Panc1 (cell line): Measurements from ENCODE around the gene CSMD2.

Experiments used
- POLR2AphosphoS5 ChIP-seq: IDR thresholded peaks from 2 replicates; pipeline ENCODE4 v1.6.1; 2012; ENCODE audit warnings: mild to moderate bottlenecking, low read depth, low read length, moderate library complexity
- SIN3A ChIP-seq: IDR thresholded peaks from 2 replicates; pipeline ENCODE4 v1.6.1; 2012; ENCODE audit warnings: low read depth, mild to moderate bottlenecking, low read length, moderate library complexity, borderline replicate concordance; ENCODE audit not compliant: insufficient read depth
- TCF7L2 ChIP-seq: IDR thresholded peaks from 2 replicates; pipeline ENCODE4 v1.6.1; 2011; ENCODE audit warnings: mild to moderate bottlenecking, low read depth, low read length, inconsistent platforms
- TF ChIP-seq, protein P1 (sequence below): fragments of 450-650 bp; IDR thresholded peaks from 2 replicates; pipeline ENCODE4 v1.5.1; 2017; ENCODE audit warnings: mild to moderate bottlenecking
- TF ChIP-seq, protein P2 (sequence below), 2 experiments: IDR thresholded peaks; 2 replicates each; pipeline ENCODE4 v1.6.1; 2011 to 2012; ENCODE audit warnings: low read depth in 2 of 2, control low read depth in 1 of 2, low read length in 1 of 2, mild to moderate bottlenecking in 1 of 2, moderate library complexity in 1 of 2; ENCODE audit not compliant: insufficient read depth in 1 of 2

DNA sequence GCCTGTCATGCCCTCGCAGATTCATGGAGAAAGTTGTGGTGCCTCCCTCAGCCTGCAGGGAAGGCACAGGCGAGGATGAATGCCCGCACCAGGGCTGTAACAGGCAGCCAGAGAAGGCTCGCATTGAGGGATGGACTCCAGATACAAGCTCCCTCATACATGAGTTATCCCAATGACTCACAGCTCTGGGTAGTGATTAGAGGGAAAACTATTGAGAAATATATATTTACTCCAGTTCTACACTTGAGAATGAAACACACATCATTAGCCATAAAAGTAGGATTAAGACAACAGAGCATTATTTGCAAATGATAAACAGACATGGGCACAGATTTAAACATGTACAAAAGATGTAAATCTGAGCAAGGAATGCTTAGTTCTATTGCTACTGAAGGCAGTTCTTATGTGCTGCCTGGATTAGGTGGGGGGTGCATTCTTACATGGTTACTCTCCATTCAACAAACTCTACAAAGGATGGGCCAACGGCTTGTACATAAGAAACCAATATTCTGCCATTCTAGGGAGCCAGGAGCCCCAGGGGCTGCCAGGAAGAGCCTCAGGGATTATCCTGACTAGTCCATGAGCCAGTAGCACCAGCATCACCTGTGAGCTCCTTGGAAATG, 97.9 kb downstream of the CSMD2 start:
- TF ChIP-seq, protein P1, sequence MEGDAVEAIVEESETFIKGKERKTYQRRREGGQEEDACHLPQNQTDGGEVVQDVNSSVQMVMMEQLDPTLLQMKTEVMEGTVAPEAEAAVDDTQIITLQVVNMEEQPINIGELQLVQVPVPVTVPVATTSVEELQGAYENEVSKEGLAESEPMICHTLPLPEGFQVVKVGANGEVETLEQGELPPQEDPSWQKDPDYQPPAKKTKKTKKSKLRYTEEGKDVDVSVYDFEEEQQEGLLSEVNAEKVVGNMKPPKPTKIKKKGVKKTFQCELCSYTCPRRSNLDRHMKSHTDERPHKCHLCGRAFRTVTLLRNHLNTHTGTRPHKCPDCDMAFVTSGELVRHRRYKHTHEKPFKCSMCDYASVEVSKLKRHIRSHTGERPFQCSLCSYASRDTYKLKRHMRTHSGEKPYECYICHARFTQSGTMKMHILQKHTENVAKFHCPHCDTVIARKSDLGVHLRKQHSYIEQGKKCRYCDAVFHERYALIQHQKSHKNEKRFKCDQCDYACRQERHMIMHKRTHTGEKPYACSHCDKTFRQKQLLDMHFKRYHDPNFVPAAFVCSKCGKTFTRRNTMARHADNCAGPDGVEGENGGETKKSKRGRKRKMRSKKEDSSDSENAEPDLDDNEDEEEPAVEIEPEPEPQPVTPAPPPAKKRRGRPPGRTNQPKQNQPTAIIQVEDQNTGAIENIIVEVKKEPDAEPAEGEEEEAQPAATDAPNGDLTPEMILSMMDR, result no peak
- TF ChIP-seq SIN3A, result no peak
- no peak for TF ChIP-seq TCF7L2
- TF ChIP-seq, protein P2, sequence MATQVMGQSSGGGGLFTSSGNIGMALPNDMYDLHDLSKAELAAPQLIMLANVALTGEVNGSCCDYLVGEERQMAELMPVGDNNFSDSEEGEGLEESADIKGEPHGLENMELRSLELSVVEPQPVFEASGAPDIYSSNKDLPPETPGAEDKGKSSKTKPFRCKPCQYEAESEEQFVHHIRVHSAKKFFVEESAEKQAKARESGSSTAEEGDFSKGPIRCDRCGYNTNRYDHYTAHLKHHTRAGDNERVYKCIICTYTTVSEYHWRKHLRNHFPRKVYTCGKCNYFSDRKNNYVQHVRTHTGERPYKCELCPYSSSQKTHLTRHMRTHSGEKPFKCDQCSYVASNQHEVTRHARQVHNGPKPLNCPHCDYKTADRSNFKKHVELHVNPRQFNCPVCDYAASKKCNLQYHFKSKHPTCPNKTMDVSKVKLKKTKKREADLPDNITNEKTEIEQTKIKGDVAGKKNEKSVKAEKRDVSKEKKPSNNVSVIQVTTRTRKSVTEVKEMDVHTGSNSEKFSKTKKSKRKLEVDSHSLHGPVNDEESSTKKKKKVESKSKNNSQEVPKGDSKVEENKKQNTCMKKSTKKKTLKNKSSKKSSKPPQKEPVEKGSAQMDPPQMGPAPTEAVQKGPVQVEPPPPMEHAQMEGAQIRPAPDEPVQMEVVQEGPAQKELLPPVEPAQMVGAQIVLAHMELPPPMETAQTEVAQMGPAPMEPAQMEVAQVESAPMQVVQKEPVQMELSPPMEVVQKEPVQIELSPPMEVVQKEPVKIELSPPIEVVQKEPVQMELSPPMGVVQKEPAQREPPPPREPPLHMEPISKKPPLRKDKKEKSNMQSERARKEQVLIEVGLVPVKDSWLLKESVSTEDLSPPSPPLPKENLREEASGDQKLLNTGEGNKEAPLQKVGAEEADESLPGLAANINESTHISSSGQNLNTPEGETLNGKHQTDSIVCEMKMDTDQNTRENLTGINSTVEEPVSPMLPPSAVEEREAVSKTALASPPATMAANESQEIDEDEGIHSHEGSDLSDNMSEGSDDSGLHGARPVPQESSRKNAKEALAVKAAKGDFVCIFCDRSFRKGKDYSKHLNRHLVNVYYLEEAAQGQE (IDR thresholded peaks at IDR 0.05; ENCODE audit: insufficient read depth in 1 of 2, low read depth in 2 of 2, low read length in 1 of 2), result no peak
- TF ChIP-seq POLR2AphosphoS5, result no peak
